Rectal smooth muscle tissue (tissue), 1 donor: ENCODE results near the gene WDR18.

Experiments
- H3K27ac ChIP-seq: one replicate; pipeline ENCODE4 v1.7.0; 2013; ENCODE audit warnings: low read depth, low read length, inconsistent platforms
- H3K27me3 ChIP-seq: one replicate; pipeline ENCODE4 v1.7.0; 2013; ENCODE audit warnings: low read length; ENCODE audit not compliant: control insufficient read depth, insufficient read depth
- H3K36me3 ChIP-seq: one replicate; pipeline ENCODE4 v1.7.0; 2013; ENCODE audit warnings: low read length; ENCODE audit not compliant: control insufficient read depth, insufficient read depth
- H3K4me1 ChIP-seq: one replicate; pipeline ENCODE4 v1.7.0; 2013; ENCODE audit warnings: low read length; ENCODE audit not compliant: control insufficient read depth, insufficient read depth
- H3K4me3 ChIP-seq: one replicate; pipeline ENCODE4 v1.7.0; 2013; ENCODE audit warnings: low read length
- H3K9ac ChIP-seq: one replicate; pipeline ENCODE4 v1.7.0; 2013; ENCODE audit warnings: low read length

WDR18 gene

DNA sequence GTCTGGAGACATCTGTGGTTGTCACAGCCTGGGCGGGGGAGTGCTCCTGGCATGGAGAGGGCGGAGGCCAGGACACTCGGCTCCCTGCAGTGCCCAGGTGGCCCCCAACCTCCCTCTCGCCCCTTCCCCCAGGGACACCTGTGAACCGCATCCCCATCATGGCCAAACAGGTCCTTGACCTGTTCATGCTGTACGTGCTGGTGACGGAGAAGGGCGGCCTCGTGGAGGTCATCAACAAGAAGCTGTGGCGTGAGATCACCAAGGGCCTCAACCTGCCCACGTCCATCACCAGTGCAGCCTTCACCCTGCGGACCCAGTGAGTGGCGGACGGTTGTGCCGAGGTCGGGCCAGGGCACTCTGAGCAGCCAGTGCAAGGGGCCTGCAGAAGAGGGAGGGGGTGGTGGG, 20.0 kb upstream of the WDR18 start:
- H3K4me3 ChIP-seq = no peak overlapping the region
- H3K27me3 ChIP-seq = no peaks in the 10 kb centered on the region
- H3K27ac ChIP-seq = no peak overlapping the region
- no peaks in the 10 kb centered on the region for H3K4me1 ChIP-seq
- H3K36me3 ChIP-seq = peaks cover 9% of the 10 kb centered on the region
- H3K9ac ChIP-seq = no peak overlapping the region

DNA sequence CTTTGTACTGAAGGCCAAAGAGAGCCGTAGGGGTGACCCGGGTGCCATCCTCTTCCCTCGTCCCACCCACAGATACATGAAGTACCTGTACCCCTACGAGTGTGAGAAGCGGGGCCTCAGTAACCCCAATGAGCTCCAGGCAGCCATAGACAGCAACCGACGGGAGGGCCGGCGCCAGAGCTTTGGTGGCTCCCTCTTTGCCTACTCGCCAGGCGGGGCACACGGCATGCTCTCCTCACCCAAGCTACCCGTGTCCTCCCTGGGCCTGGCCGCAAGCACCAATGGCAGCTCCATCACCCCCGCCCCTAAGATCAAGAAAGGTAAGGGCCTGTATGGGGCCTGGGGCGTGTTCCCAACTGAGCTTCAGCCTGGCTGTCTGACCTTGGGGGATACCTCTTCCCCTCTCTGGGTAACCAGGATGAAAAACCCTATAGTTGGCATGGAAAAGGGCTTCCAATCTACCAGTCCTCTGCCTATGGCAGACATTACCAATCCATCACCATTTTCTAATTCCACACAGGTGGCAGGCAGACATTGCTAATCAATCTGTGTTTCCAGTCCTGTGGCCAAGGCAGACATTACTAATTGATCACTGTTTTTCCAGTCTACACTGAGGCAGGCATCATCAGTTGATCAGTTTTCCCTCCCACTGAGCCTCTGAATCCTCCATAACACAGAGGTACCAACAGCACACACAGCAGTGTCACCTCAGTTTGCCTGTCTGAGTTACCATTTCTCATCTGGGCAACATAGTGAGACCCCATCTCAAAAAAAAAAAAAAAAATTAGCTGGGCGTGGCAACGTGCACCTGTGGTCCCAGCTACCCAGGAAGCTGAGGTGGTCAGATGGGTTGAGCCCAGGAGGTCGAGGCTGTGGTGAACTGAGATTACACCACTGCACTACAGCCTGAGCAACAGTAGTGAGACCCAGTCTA, 19.1 kb upstream of the WDR18 start:
- H3K4me1 ChIP-seq = no peaks in the 10 kb centered on the region
- H3K36me3 ChIP-seq = peaks cover 9% of the 10 kb centered on the region
- H3K9ac ChIP-seq = no peak overlapping the region

DNA sequence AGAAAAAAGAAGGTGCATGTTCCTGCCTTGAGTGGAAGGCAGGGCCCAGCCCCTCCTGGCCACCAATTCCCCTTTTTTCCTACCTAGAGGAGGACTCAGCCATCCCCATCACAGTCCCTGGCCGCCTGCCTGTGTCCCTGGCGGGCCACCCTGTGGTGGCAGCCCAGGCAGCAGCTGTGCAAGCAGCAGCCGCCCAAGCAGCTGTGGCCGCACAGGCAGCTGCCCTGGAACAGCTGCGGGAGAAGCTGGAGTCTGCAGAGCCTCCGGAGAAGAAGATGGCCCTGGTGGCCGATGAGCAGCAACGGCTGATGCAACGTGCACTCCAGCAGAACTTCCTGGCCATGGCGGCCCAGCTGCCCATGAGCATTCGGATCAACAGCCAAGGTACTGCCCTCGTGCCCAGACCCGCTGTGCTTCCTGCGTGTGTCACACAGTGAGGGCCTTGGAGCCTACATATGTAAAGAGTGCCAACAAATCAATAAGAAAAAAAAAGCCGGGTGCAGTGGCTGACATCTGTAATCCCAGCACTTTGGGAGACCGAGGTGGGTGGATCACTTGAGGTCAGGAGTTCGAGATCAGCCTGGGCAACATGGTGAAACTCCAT, 17.6 kb upstream of the WDR18 start:
- no peaks in the 10 kb centered on the region for H3K4me1 ChIP-seq
- H3K36me3 ChIP-seq = peaks cover 15% of the 10 kb centered on the region
- H3K4me3 ChIP-seq = no peak overlapping the region

More for the DNA sequence above, 19.1 kb upstream of the WDR18 start:
- no peaks in the 10 kb centered on the region for H3K27me3 ChIP-seq
- H3K4me3 ChIP-seq = no peak overlapping the region
- H3K27ac ChIP-seq = no peak overlapping the region

DNA sequence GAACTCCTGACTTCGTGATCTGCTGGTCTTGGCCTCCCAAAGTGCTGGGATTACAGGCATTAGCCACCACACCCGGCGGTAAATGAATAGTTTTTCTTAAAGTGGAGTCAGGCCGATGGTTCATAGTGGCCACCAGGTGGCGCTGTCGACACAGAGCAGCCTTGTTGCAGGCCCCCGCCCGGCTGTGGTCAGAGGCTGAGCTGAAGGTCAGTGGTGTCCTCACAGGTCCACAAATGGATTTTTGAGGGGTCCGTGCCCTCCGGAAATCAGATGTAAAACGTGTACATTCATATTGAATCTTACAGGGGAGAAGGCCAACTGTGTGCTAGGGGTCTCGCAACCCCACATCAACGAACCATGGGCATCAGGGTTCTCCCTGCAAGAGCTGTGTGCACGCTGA, 13.4 kb upstream of the WDR18 start:
- peaks cover 15% of the 10 kb centered on the region for H3K36me3 ChIP-seq
- no peak overlapping the region for H3K4me3 ChIP-seq
- no peak overlapping the region for H3K9ac ChIP-seq
- no peak overlapping the region for H3K27ac ChIP-seq
- no peaks in the 10 kb centered on the region for H3K4me1 ChIP-seq
- H3K27me3 ChIP-seq = no peaks in the 10 kb centered on the region

More for the DNA sequence above, 17.6 kb upstream of the WDR18 start:
- Histone ChIP-seq H3K27me3 (no peaks in the 10 kb centered on the region), H3K9ac (no peak overlapping the region), H3K27ac (no peak overlapping the region)

DNA sequence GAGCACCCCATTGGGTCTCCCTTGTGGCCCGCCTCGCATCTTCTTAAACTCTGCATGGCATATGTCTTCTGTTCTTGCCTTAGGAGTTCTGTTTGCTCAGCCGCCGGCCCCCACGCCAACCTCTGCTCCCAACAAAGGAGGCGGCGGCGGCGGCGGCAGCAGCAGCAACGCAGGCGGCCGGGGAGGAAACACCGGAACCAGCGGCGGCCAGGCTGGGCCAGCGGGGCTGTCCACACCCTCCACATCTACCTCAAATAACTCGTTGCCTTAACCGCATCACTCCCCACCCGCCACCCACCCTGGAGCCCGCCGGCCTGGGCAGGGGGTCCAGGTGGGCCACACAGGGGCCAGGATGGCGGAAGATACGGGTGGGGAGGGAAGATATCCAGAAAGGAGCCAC, 12.3 kb upstream of the WDR18 start:
- H3K27ac ChIP-seq = no peak overlapping the region
- no peak overlapping the region for H3K9ac ChIP-seq
- H3K4me3 ChIP-seq = no peak overlapping the region
- H3K4me1 ChIP-seq = no peaks in the 10 kb centered on the region
- peaks cover 10% of the 10 kb centered on the region for H3K36me3 ChIP-seq
- no peaks in the 10 kb centered on the region for H3K27me3 ChIP-seq

DNA sequence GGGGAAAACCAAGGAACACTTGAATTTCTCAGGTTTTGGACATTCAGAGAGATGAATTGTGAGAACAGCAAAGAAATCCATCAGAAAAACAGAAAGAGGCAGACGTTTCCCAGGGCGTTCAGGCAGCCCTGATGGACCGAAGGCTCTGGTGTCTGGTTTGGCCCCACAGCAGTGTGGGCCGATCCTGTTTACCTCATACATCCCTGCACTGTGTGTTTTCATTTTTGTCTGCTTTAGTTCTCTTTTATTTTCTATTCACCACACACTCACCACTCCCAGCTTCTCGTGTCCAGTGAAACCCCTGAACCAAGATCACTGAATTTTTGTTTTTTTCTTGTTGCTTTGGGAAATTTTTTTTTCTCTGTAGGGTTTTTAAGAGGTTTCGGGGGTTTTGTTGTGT, 11.9 kb upstream of the WDR18 start:
- no peak overlapping the region for H3K9ac ChIP-seq
- H3K27me3 ChIP-seq = no peaks in the 10 kb centered on the region
- peaks cover 10% of the 10 kb centered on the region for H3K36me3 ChIP-seq
- no peaks in the 10 kb centered on the region for H3K4me1 ChIP-seq
- H3K27ac ChIP-seq = no peak overlapping the region
- no peak overlapping the region for H3K4me3 ChIP-seq

DNA sequence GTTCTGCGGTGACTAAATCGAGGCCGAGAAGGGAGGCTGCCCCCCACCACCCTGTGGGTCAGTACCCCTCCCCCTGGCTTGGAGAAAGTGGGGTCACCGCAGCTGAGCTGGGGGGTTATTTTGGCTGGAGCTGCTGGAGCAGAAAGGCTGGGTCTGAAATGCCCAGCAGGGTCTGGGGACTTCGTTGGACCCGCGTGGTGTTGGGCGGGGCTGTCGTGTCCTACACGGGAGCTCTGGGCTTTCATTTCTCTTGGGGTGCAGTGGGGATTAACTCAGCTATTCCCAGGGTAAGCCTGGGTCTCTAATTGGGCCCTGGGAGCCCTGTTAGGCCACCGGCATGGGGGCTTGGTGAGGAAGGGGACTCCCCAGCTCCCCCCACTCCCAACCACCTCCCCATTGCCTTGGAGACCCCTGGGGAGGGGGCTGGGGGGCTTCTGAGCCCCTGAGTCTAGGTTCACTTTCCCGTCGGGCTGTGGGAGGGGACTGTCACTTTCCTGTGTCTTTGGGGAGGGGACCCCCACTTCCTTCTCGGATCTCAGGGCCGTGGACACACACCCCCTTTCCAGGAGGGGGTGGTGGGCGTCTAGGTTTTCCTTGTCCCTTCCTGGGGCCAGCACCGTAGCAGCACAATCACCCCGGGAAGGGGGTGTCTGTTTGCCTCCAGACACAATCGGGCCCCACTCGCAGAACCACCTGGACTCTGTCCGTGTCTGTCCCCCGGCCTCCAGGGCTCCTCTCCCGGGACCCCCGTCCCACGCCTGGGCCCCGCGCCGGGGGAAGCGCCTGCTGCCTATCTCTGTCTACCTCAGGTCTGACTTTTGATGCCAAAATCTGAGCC, 10.2 kb upstream of the WDR18 start:
- Histone ChIP-seq H3K36me3 (peaks cover 5% of the 10 kb centered on the region), H3K27ac (no peak overlapping the region), H3K4me3 (no peak overlapping the region)

DNA sequence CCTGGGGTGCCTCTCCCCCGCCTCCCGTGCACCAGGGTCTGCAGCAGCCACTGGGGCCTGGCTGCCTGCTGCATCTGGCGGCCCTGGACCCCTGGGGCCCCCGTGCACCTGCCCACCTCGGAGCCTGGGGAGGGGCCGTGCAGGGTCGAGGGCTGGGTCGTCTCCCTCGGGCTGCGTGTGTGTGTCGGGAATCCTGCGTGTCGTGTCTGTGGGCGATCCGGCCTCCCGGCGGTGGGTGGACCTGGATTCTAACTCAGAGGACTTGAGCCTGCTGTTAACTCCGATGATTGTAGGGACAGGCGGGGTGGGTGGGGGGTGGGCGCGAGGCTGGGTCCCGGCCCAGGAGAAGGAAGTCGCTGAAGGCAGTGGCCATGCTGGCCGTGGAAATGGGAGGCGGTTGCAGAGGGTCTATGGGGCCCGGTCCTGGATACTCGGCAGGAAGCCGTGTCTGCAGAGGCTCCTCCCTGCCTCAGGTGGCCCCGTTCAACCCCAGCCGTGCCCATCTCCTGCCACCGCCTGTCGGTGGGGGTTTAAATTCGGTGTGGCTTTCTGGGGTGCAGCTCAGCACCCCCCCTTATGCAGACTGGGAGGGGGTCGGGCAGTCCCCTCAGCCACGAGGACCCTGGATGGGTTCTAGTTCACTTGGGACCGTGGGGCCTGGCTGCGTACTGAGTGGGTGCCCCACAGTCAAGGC, 9.4 kb upstream of the WDR18 start:
- no peaks in the 10 kb centered on the region for H3K4me1 ChIP-seq
- H3K36me3 ChIP-seq = peaks cover 5% of the 10 kb centered on the region
- no peak overlapping the region for H3K4me3 ChIP-seq
- no peak overlapping the region for H3K27ac ChIP-seq
- H3K9ac ChIP-seq = no peak overlapping the region
- H3K27me3 ChIP-seq = no peaks in the 10 kb centered on the region

More for the DNA sequence above, 10.2 kb upstream of the WDR18 start:
- Histone ChIP-seq H3K9ac (no peak overlapping the region), H3K4me1 (no peaks in the 10 kb centered on the region), H3K27me3 (no peaks in the 10 kb centered on the region)

DNA sequence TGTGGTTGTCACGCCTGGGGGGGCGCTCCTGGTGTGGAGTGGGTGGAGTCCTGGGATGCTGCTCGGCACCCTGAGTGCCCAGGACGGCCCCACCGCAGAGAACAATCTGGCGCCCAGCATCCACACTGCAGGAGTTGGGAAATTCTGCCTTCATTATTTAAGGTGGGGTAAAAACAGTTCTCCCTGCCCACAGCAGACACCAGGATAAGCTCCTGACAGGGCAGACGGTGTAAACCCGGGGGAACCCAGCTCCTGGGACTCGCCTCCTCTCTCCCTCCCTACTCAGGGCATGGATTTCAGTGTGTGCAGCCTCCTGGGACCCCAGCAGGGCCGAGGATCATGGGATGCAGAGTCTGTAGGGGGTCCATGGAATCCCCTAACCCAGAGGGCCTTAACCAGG, 7.7 kb upstream of the WDR18 start:
- Histone ChIP-seq H3K36me3 (no peaks in the 10 kb centered on the region), H3K4me1 (no peaks in the 10 kb centered on the region), H3K27ac (no peak overlapping the region), H3K9ac (no peak overlapping the region), H3K27me3 (no peaks in the 10 kb centered on the region), H3K4me3 (no peak overlapping the region)

DNA sequence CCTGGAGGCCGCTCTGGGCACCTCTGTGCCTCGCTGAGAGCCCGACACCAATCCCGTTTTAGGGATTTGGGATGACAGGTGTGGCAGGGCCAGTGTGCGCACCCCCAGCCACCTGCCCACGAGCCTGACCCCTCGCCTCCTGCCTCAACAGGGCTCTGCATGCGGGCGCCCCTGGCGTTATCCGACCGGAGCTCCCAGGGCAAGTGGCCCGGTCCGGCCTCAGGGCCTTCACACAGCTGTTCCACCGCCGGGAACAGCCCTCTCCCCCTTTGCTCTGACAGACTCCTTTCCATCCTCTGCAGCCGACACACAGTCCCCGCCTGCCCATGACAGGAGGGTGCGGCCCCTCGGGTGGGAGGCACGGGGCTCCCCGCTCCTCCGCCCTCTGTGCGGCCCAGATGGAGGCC, 7.1 kb upstream of the WDR18 start:
- Histone ChIP-seq H3K9ac (no peak overlapping the region), H3K4me1 (no peaks in the 10 kb centered on the region), H3K27me3 (no peaks in the 10 kb centered on the region), H3K4me3 (no peak overlapping the region), H3K36me3 (no peaks in the 10 kb centered on the region), H3K27ac (no peak overlapping the region)

DNA sequence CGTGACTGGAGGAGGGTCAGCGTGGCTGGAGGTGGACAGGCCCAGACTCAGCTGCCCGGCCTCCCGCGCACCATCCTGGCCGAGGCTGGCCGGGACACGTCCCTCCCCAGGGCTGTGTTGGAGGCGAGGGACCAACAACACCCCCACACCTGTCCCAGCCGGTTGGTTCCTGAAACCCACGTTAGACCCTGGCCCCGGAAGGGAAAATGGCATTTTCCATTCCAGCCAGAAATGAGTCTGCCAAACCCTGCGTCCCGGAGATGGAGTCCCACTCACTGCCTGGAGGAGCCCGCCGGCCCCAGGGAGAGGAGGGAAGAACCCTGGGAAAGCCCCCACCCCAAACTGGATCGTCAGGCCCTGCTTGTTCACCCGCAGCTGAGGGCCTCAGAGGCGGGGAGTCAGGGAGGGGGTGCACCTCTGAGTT, 4.8 kb upstream of the WDR18 start:
- H3K27me3 ChIP-seq = no peaks in the 10 kb centered on the region
- no peaks in the 10 kb centered on the region for H3K36me3 ChIP-seq
- H3K4me1 ChIP-seq = no peaks in the 10 kb centered on the region
- H3K9ac ChIP-seq = no peak overlapping the region
- no peak overlapping the region for H3K4me3 ChIP-seq
- H3K27ac ChIP-seq = no peak overlapping the region
